Activated CD8-positive, alpha-beta memory T cell treated with anti-CD3 and anti-CD28 coated beads for 36 hours (primary cell): ENCODE data around the gene VCL. TPM values are rescaled to one million over a fixed set of nuclear protein-coding genes. Genes with fewer than 3 reads are reported as not detected.
"Not testable (repeated sequence)": the region's sequence is repeated elsewhere in the genome, so short reads cannot be mapped to it uniquely, and the experiment has no call there.

ENCODE experiments used
- CTCF ChIA-PET: fragments of 350-600 bp; sonication (Branson Sonifier 250); formaldehyde crosslinking; loops from one replicate; lab custom pipeline; 2021; ENCODE audit warnings: antibody characterized with exemption; lab: Charles Lee
- POLR2A ChIA-PET: fragments of 350-600 bp; sonication (Branson Sonifier 250); formaldehyde crosslinking; loops from one replicate; lab custom pipeline; 2021; ENCODE audit warnings: antibody characterized with exemption; lab: Charles Lee
- total RNA-seq, 2 experiments: library from RNA; stranded (reverse); gene quantifications; one replicate each; pipeline ENCODE4 v1.2.3, GENCODE V29; 2021

VCL gene
- total RNA-seq, 2 experiments from 2014 or later: 25.4 to 25.9 TPM

GRCh38 chr10:73998929-73999691 is 1.2 kb downstream of the VCL start:
- ChIA-PET CTCF (interaction anchor here (0.9 to 1.8 kb wide), 4 partner anchors 42 to 119 kb away, joined by 3 to 5 read pairs (median 4); no protein-coding TSS in a partner anchor), POLR2A (interaction anchor here (0.6 to 0.9 kb wide), 2 partner anchors 120 to 238 kb away, joined by 3 to 4 read pairs; no protein-coding TSS in a partner anchor)

- ChIA-PET POLR2A (interaction anchor here (0.9 kb wide), 1 partner anchor 120 kb away, joined by 4 read pairs; no protein-coding TSS in a partner anchor), CTCF (interaction anchor here (0.9 to 1.8 kb wide), 4 partner anchors 42 to 120 kb away, joined by 3 to 5 read pairs (median 4); no protein-coding TSS in a partner anchor)
Observed at GRCh38 chr10:73999703-74000102, 1.8 kb downstream of the VCL start.

- CTCF ChIA-PET: interaction anchor here (1.5 kb wide), 1 partner anchor 80 kb away, joined by 5 read pairs; no protein-coding TSS in a partner anchor
- POLR2A ChIA-PET: interaction anchor here (0.6 kb wide), 1 partner anchor 12 kb away, joined by 8 read pairs; no protein-coding TSS in a partner anchor
Observed at GRCh38 chr10:74000244-74000643, 2.3 kb downstream of the VCL start.

GRCh38 chr10:74000892-74001669 is 3.2 kb downstream of the VCL start:
- POLR2A ChIA-PET: no interaction called here
- CTCF ChIA-PET: no interaction called here

- ChIA-PET CTCF (interaction anchor here (0.6 kb wide), 1 partner anchor 48 kb away, joined by 3 read pairs; no protein-coding TSS in a partner anchor), POLR2A (no interaction called here)
Observed at GRCh38 chr10:74006269-74006668, 8.4 kb downstream of the VCL start.

- CTCF ChIA-PET: interaction anchor here (1.0 kb wide), 1 partner anchor 129 kb away, joined by 3 read pairs; no protein-coding TSS in a partner anchor
- POLR2A ChIA-PET: no interaction called here
Observed at GRCh38 chr10:74008212-74008731, 10.4 kb downstream of the VCL start.

GRCh38 chr10:74011017-74011416 is 13.1 kb downstream of the VCL start:
- ChIA-PET CTCF (no interaction called here), POLR2A (no interaction called here)

- POLR2A ChIA-PET: no interaction called here
- CTCF ChIA-PET: no interaction called here
Observed at GRCh38 chr10:74011770-74012169, 13.9 kb downstream of the VCL start.

GRCh38 chr10:74012480-74012879 is 14.6 kb downstream of the VCL start:
- POLR2A ChIA-PET: interaction anchor here (0.6 kb wide), 1 partner anchor 12 kb away, joined by 8 read pairs; no protein-coding TSS in a partner anchor
- CTCF ChIA-PET: interaction anchor here (0.6 kb wide), 1 partner anchor 63 kb away, joined by 3 read pairs; no protein-coding TSS in a partner anchor

- CTCF ChIA-PET: interaction anchor here (0.6 kb wide), 1 partner anchor 64 kb away, joined by 3 read pairs; no protein-coding TSS in a partner anchor
- POLR2A ChIA-PET: interaction anchor here (0.5 kb wide), 1 partner anchor 89 kb away, joined by 6 read pairs; no protein-coding TSS in a partner anchor
Observed at GRCh38 chr10:74013004-74013403, 15.1 kb downstream of the VCL start.

GRCh38 chr10:74014574-74014973 is 16.7 kb downstream of the VCL start:
- POLR2A ChIA-PET: not testable (repeated sequence)
- CTCF ChIA-PET: interaction anchor here (0.7 kb wide), 1 partner anchor 96 kb away, joined by 3 read pairs; no protein-coding TSS in a partner anchor

- ChIA-PET POLR2A (no interaction called here), CTCF (no interaction called here)
Observed at GRCh38 chr10:74018241-74018640, 20.3 kb downstream of the VCL start.

- ChIA-PET POLR2A (interaction anchor here (0.9 kb wide), 1 partner anchor 42 kb away, joined by 4 read pairs; no protein-coding TSS in a partner anchor), CTCF (interaction anchor here (1.2 kb wide), 1 partner anchor 60 kb away, joined by 4 read pairs; no protein-coding TSS in a partner anchor)
Observed at GRCh38 chr10:74021248-74022055, 23.5 kb downstream of the VCL start.

GRCh38 chr10:74022926-74023629 is 25.2 kb downstream of the VCL start:
- CTCF ChIA-PET: no interaction called here
- POLR2A ChIA-PET: no interaction called here

GRCh38 chr10:74024600-74024999 is 26.7 kb downstream of the VCL start:
- ChIA-PET CTCF (no interaction called here), POLR2A (no interaction called here)

GRCh38 chr10:74025380-74025978 is 27.6 kb downstream of the VCL start:
- ChIA-PET CTCF (no interaction called here), POLR2A (no interaction called here)

GRCh38 chr10:74026428-74027015 is 28.6 kb downstream of the VCL start:
- CTCF ChIA-PET: interaction anchor here (1.2 kb wide), 1 partner anchor 41 kb away, joined by 4 read pairs; no protein-coding TSS in a partner anchor
- POLR2A ChIA-PET: no interaction called here
